Heart left ventricle (tissue), 13 donors: ENCODE data around the gene TRIM44.

Source experiments
- POLR2A ChIP-seq, 2 donors: fragments of 450-650 bp; IDR thresholded peaks; one replicate each; pipeline ENCODE4 v1.6.1; 2017; ENCODE audit warnings: antibody characterized with exemption in 2 of 2, mild to moderate bottlenecking in 2 of 2, moderate library complexity in 2 of 2
- TF ChIP-seq, protein P1 (sequence below), 12 donors: fragments of 200-600 bp; sonication (generic) in 4 of 12; IDR thresholded peaks; one replicate each; pipeline versions ENCODE4 v1.5.0 to v1.8.0; 2018 to 2022; ENCODE audit warnings: antibody characterized with exemption in 12 of 12, mild to moderate bottlenecking in 5 of 12
- donor health status: ischemic (EF 13 %, LVEDD 7.1; RV severe dilation, severe dysfunction).
- donor health status: DM: no; HTN: yes; CAD: no.
- donor health status: DM: no; HTN: no; CAD: no.
- donor health status: ischemic (EF 25% LVEDD 6.9; RV normal size, moderate dysfunction).
- donor health status: ischemic (EF 25% LVEDD 5.7; RV mildly dilated, moderate dysfunction).
- donor health status: ischemic (EF 35%, LVEDD 5.7; RV mildly dilated, moderate dysfunction).
- donor health status: nonischemic (EF 11% LVEDD 7.7; RV severe dilation, severe dysfunction).
- donor health status: DM: yes; HTN: yes; CAD: no.
- donor health status: PGD.
- donor health status: ischemic (EF 29% LVEDD 5.4; RV normal size, mild dysfunction).
- donor health status: nonischemic (EF 23%, LVEDD 6.1; RV moderate dilation, normal function).

- TF ChIP-seq, protein P1, sequence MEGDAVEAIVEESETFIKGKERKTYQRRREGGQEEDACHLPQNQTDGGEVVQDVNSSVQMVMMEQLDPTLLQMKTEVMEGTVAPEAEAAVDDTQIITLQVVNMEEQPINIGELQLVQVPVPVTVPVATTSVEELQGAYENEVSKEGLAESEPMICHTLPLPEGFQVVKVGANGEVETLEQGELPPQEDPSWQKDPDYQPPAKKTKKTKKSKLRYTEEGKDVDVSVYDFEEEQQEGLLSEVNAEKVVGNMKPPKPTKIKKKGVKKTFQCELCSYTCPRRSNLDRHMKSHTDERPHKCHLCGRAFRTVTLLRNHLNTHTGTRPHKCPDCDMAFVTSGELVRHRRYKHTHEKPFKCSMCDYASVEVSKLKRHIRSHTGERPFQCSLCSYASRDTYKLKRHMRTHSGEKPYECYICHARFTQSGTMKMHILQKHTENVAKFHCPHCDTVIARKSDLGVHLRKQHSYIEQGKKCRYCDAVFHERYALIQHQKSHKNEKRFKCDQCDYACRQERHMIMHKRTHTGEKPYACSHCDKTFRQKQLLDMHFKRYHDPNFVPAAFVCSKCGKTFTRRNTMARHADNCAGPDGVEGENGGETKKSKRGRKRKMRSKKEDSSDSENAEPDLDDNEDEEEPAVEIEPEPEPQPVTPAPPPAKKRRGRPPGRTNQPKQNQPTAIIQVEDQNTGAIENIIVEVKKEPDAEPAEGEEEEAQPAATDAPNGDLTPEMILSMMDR (IDR thresholded peaks at IDR 0.05) = no peak
- no peak for TF ChIP-seq POLR2A (IDR thresholded peaks at IDR 0.05)
Observed at GRCh38 chr11:35735411-35735810, 72.8 kb downstream of the TRIM44 start.
